Gastroesophageal sphincter (tissue), 3 donors: ENCODE results near the gene KIRREL3.

Experiments
- POLR2A ChIP-seq, 2 donors: fragments of 450-650 bp; IDR thresholded peaks; one replicate each; pipeline ENCODE4 v1.6.1; 2017; ENCODE audit warnings: antibody characterized with exemption in 2 of 2, mild to moderate bottlenecking in 2 of 2, moderate library complexity in 1 of 2
- POLR2AphosphoS5 ChIP-seq: sonication (generic); formaldehyde crosslinking; IDR thresholded peaks from one replicate; pipeline ENCODE4 v1.6.1; 2017; ENCODE audit warnings: antibody characterized with exemption
- TF ChIP-seq, protein P1 (sequence below), 4 experiments: fragments of 200-600 bp in 2 of 4; fragments of 450-650 bp in 2 of 4; sonication (generic) in 1 of 4; IDR thresholded peaks; one replicate each; pipeline ENCODE4 v1.5.1; 2017 to 2019; ENCODE audit warnings: antibody characterized with exemption in 4 of 4, mild to moderate bottlenecking in 2 of 4, moderate library complexity in 2 of 4

DNA sequence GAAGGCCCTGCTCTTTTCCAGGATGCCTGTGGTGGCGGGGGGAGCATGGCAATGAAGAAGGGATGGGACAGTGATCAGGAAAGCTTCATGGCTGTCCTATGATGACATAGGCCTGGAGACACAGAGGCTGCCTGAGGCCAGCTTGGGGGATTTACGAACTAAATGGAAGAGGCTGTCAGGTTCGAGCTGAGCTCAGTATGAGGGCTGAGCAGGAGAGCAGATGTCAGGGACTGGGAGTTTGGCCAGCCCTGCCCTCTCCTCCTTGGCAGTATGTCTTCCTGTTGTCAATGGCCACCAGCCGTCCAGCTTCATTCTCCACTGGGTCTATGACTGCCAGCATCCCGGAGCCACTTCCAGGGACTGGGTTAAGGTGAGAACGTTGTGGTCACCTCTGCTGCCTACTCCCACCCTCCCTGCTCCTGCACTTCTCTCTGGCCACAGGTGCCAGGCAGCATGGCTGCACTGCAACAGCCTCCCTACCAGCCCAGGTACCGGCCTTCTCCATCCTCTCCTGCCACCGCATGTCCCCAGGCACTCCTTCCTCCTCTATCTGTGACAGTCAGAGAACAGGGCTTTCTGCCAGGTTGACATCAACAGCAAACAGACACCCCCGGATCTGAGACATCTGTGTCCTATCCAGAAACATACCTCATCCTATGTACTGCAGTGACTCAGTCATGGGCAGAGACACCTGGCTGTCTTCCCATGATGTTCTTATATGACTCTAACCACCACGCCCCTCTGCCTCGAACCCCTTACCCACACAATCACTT lies 75.1 kb downstream of the KIRREL3 start:
- TF ChIP-seq, protein P1, sequence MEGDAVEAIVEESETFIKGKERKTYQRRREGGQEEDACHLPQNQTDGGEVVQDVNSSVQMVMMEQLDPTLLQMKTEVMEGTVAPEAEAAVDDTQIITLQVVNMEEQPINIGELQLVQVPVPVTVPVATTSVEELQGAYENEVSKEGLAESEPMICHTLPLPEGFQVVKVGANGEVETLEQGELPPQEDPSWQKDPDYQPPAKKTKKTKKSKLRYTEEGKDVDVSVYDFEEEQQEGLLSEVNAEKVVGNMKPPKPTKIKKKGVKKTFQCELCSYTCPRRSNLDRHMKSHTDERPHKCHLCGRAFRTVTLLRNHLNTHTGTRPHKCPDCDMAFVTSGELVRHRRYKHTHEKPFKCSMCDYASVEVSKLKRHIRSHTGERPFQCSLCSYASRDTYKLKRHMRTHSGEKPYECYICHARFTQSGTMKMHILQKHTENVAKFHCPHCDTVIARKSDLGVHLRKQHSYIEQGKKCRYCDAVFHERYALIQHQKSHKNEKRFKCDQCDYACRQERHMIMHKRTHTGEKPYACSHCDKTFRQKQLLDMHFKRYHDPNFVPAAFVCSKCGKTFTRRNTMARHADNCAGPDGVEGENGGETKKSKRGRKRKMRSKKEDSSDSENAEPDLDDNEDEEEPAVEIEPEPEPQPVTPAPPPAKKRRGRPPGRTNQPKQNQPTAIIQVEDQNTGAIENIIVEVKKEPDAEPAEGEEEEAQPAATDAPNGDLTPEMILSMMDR (IDR thresholded peaks at IDR 0.05), result no peak
- TF ChIP-seq POLR2AphosphoS5 (no peak), POLR2A (IDR thresholded peaks at IDR 0.05) (no peak)
